Hepatocyte (in vitro differentiated cells): ENCODE data around the gene LCE2C.

Experiments used
- CTCF ChIP-seq: fragments of 200-600 bp; sonication (generic); IDR thresholded peaks from 2 replicates; pipeline ENCODE4 v1.5.1; 2016; ENCODE audit warnings: antibody characterized with exemption, mild to moderate bottlenecking; ENCODE audit not compliant: poor library complexity
- EZH2phosphoT487 ChIP-seq: fragments of 200-600 bp; sonication (generic); IDR thresholded peaks from one replicate; pipeline ENCODE4 v1.6.1; 2018; ENCODE audit warnings: antibody characterized with exemption, mild to moderate bottlenecking, low read depth, moderate library complexity; ENCODE audit not compliant: unreplicated experiment, severe bottlenecking

GRCh38 chr1:152657677-152658076 is 17.4 kb upstream of the LCE2C start:
- no peak for TF ChIP-seq CTCF
- TF ChIP-seq EZH2phosphoT487 = no peak
